Breast epithelium (tissue), 4 donors: ENCODE measurements around the gene INTS1. TPM values are rescaled to one million over a fixed set of nuclear protein-coding genes. Genes with fewer than 3 reads are reported as not detected.

ENCODE experiments used
- DNase-seq, 2 donors: peaks; one replicate each; pipeline ENCODE4 v3.0.0-alpha.2; 2019; ENCODE audit warnings: low spot score in 2 of 2
- H3K27ac ChIP-seq, 2 donors: fragments of 200-600 bp; sonication (generic) in 1 of 2; one replicate each; pipeline ENCODE4 v1.5.1; 2016 to 2019; ENCODE audit warnings: mild to moderate bottlenecking in 1 of 2
- H3K27me3 ChIP-seq, 2 donors: fragments of 200-600 bp; sonication (generic) in 1 of 2; one replicate each; pipeline versions ENCODE4 v1.5.1 to v1.6.0; 2017 to 2019; ENCODE audit warnings: control low read depth in 1 of 2, mild to moderate bottlenecking in 1 of 2
- H3K36me3 ChIP-seq: fragments of 200-600 bp; one replicate; pipeline ENCODE4 v1.5.1; 2019
- H3K4me1 ChIP-seq, 2 donors: fragments of 200-600 bp; sonication (generic); one replicate each; pipeline ENCODE4 v1.5.1; 2016 to 2019; ENCODE audit warnings: control low read depth in 1 of 2
- H3K4me3 ChIP-seq, 3 donors: fragments of 200-600 bp; sonication (generic); 1 replicate in 2 of 3; 2 replicates in 1 of 3; pipeline ENCODE4 v1.5.1; 2016 to 2019; ENCODE audit warnings: mild to moderate bottlenecking in 3 of 3, moderate library complexity in 2 of 3
- H3K9me3 ChIP-seq, 2 donors: fragments of 200-600 bp; sonication (generic) in 1 of 2; one replicate each; pipeline ENCODE4 v1.5.1; 2016 to 2019; ENCODE audit warnings: control low read depth in 1 of 2
- CTCF ChIP-seq, 3 donors: fragments of 450-650 bp; IDR thresholded peaks; one replicate each; pipeline ENCODE4 v1.5.1; 2016 to 2017; ENCODE audit warnings: antibody characterized with exemption in 3 of 3, mild to moderate bottlenecking in 3 of 3, moderate library complexity in 3 of 3
- POLR2A ChIP-seq: fragments of 450-650 bp; IDR thresholded peaks from one replicate; pipeline ENCODE4 v1.6.1; 2016; ENCODE audit warnings: antibody characterized with exemption, mild to moderate bottlenecking, moderate library complexity
- POLR2AphosphoS5 ChIP-seq, 3 donors: sonication (generic); formaldehyde crosslinking; IDR thresholded peaks; one replicate each; pipeline ENCODE4 v1.6.1; 2017; ENCODE audit warnings: antibody characterized with exemption in 3 of 3
- intact Hi-C: fragments of 100-400 bp; cut with DNase I; formaldehyde crosslinking; loops from one replicate; pipeline ENCODE4 v1.15.1; 2023; ENCODE audit warnings: low total_unique reads
- total RNA-seq, 3 donors: library from RNA; depleted of rRNA; stranded (reverse); fragments of >200 nt; gene quantifications; one replicate each; pipeline ENCODE4 v1.1.0, GENCODE V29; 2016

The INTS1 gene
- total RNA-seq, 3 donors from 2014 or later, result 27.5 to 32.1 (median 27.7) TPM

- no peaks in the 10 kb centered on the region for H3K9me3 ChIP-seq
- H3K27me3 ChIP-seq, result no peaks in the 10 kb centered on the region
- no peak for DNase-seq
- H3K4me3 ChIP-seq, result no peak overlapping the region
- intact Hi-C loops, result no loop called here
- peaks cover 0 to 5% of the 10 kb centered on the region in 2 donors for H3K4me1 ChIP-seq
- TF ChIP-seq POLR2A (no peak), POLR2AphosphoS5 (IDR thresholded peaks at IDR 0.05) (no peak), CTCF (IDR thresholded peaks at IDR 0.05) (no peak)
- H3K27ac ChIP-seq, result peak overlapping the region; percentile 22 to 38
- H3K36me3 ChIP-seq, result peaks cover 7% of the 10 kb centered on the region
Observed at GRCh38 chr7:1544896-1545416, 40.8 kb upstream of the INTS1 start.

GRCh38 chr7:1544178-1544895, 40.1 kb upstream of the INTS1 start:
- peaks cover 7% of the 10 kb centered on the region for H3K36me3 ChIP-seq
- no peak for DNase-seq
- no peaks in the 10 kb centered on the region for H3K27me3 ChIP-seq
- intact Hi-C loops, result no loop called here
- no peak overlapping the region for H3K4me3 ChIP-seq
- H3K9me3 ChIP-seq, result no peaks in the 10 kb centered on the region
- H3K4me1 ChIP-seq, result peaks cover 0 to 5% of the 10 kb centered on the region in 2 donors
- TF ChIP-seq POLR2AphosphoS5 (IDR thresholded peaks at IDR 0.05), result peak in 1 of 3 donors; percentile 20
- TF ChIP-seq CTCF (IDR thresholded peaks at IDR 0.05), result no peak
- H3K27ac ChIP-seq, result peak overlapping the region; percentile 22 to 38

- Histone ChIP-seq H3K9me3 (no peaks in the 10 kb centered on the region), H3K4me1 (peaks cover 0 to 5% of the 10 kb centered on the region in 2 donors), H3K4me3 (no peak overlapping the region), H3K27me3 (no peaks in the 10 kb centered on the region), H3K27ac (peak overlapping the region in 1 of 2 donors; percentile 38), H3K36me3 (peaks cover 7% of the 10 kb centered on the region)
- no peak for DNase-seq
- intact Hi-C loops, result no loop called here
- no peak for TF ChIP-seq POLR2A
- no peak for TF ChIP-seq CTCF (IDR thresholded peaks at IDR 0.05)
- TF ChIP-seq POLR2AphosphoS5 (IDR thresholded peaks at IDR 0.05), result no peak
Observed at GRCh38 chr7:1543826-1544177, 39.6 kb upstream of the INTS1 start.

GRCh38 chr7:1542841-1543747, 38.9 kb upstream of the INTS1 start:
- no peak for TF ChIP-seq POLR2AphosphoS5 (IDR thresholded peaks at IDR 0.05)
- TF ChIP-seq CTCF (IDR thresholded peaks at IDR 0.05), result no peak
- no peak for TF ChIP-seq POLR2A
- H3K4me3 ChIP-seq, result no peak overlapping the region
- intact Hi-C loops, result no loop called here
- H3K36me3 ChIP-seq, result peaks cover 7% of the 10 kb centered on the region
- peaks cover 0 to 10% of the 10 kb centered on the region in 2 donors for H3K4me1 ChIP-seq
- no peaks in the 10 kb centered on the region for H3K27me3 ChIP-seq
- H3K9me3 ChIP-seq, result no peaks in the 10 kb centered on the region
- H3K27ac ChIP-seq, result no peak overlapping the region
- DNase-seq, result no peak

GRCh38 chr7:1542329-1542728, 38.1 kb upstream of the INTS1 start:
- H3K4me3 ChIP-seq, result no peak overlapping the region
- peaks cover 7% of the 10 kb centered on the region for H3K36me3 ChIP-seq
- no peak overlapping the region for H3K27ac ChIP-seq
- H3K4me1 ChIP-seq, result peaks cover 3 to 10% of the 10 kb centered on the region in 2 donors
- TF ChIP-seq POLR2A (no peak), CTCF (IDR thresholded peaks at IDR 0.05) (no peak), POLR2AphosphoS5 (IDR thresholded peaks at IDR 0.05) (no peak)
- intact Hi-C loops, result no loop called here
- no peaks in the 10 kb centered on the region for H3K27me3 ChIP-seq
- no peak for DNase-seq
- no peaks in the 10 kb centered on the region for H3K9me3 ChIP-seq
